Endothelial cell of umbilical vein (primary cell): ENCODE measurements around the gene PTPRD.

ENCODE experiments used
- EZH2 ChIP-seq: IDR thresholded peaks from 2 replicates; pipeline ENCODE4 v1.6.1; 2012; ENCODE audit warnings: borderline replicate concordance, low read depth, mild to moderate bottlenecking, moderate library complexity, low read length, inconsistent platforms; ENCODE audit not compliant: severe bottlenecking
- POLR2A ChIP-seq: IDR thresholded peaks from 2 replicates; pipeline ENCODE4 v1.6.1; 2012; ENCODE audit warnings: low read depth, mild to moderate bottlenecking, control low read depth, low read length
- POLR2AphosphoS5 ChIP-seq: IDR thresholded peaks from 2 replicates; pipeline ENCODE4 v1.6.1; 2012; ENCODE audit warnings: low read depth, mild to moderate bottlenecking, control low read depth, low read length, moderate library complexity; ENCODE audit not compliant: insufficient read depth
- TF ChIP-seq, protein P1 (sequence below), 2 donors: IDR thresholded peaks; 1 replicate in 1 of 2; 2 replicates in 1 of 2; pipeline ENCODE4 v1.5.1; 2011; ENCODE audit warnings: low read length in 2 of 2, mild to moderate bottlenecking in 2 of 2, moderate library complexity in 2 of 2, control low read depth in 1 of 2, inconsistent platforms in 1 of 2, low read depth in 1 of 2; ENCODE audit not compliant: insufficient read depth in 1 of 2; ENCODE audit errors: extremely low read depth in 1 of 2
- TF ChIP-seq, protein P2 (sequence below): IDR thresholded peaks from 2 replicates; pipeline ENCODE4 v1.6.1; 2011; ENCODE audit not compliant: insufficient read depth, insufficient read length

DNA sequence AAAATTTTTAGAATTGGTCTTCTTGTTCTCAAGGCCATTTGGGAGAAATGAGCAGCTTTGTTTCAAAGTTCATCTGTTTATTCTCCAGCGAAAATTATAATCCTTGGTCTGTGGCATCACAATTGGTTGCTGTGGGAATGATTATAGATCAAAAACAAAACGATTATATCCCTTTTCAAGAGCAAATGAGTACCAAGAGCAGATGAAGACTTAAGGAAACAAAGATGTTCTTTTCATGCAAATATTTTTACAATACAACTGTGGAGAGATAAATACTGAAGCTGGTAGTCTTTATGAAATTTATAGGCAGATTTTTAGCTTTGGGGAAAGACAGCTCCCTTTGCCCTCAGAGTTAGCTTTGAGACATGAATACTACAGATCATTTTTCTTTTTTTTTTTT, 2192.4 kb downstream of the PTPRD start:
- TF ChIP-seq, protein P1, sequence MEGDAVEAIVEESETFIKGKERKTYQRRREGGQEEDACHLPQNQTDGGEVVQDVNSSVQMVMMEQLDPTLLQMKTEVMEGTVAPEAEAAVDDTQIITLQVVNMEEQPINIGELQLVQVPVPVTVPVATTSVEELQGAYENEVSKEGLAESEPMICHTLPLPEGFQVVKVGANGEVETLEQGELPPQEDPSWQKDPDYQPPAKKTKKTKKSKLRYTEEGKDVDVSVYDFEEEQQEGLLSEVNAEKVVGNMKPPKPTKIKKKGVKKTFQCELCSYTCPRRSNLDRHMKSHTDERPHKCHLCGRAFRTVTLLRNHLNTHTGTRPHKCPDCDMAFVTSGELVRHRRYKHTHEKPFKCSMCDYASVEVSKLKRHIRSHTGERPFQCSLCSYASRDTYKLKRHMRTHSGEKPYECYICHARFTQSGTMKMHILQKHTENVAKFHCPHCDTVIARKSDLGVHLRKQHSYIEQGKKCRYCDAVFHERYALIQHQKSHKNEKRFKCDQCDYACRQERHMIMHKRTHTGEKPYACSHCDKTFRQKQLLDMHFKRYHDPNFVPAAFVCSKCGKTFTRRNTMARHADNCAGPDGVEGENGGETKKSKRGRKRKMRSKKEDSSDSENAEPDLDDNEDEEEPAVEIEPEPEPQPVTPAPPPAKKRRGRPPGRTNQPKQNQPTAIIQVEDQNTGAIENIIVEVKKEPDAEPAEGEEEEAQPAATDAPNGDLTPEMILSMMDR (IDR thresholded peaks at IDR 0.05; ENCODE audit: extremely low read depth in 1 of 2, insufficient read depth in 1 of 2, low read depth in 1 of 2, low read length in 2 of 2) = no peak
- TF ChIP-seq POLR2A (no peak), EZH2 (no peak), POLR2AphosphoS5 (no peak)
- TF ChIP-seq, protein P2, sequence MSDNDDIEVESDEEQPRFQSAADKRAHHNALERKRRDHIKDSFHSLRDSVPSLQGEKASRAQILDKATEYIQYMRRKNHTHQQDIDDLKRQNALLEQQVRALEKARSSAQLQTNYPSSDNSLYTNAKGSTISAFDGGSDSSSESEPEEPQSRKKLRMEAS = no peak
